ENCODE data around the gene RETN.

The RETN gene

GRCh38 chr19:7631577-7631976, 37.3 kb upstream of the RETN start:
- Mint-ChIP-seq H3K4me1 (peaks cover 21% of the 10 kb centered on the region), H3K27me3 (ENCODE audit: low read depth) (peaks cover 17% of the 10 kb centered on the region), H3K27ac (no peak overlapping the region), H3K36me3 (ENCODE audit: low read depth) (peaks cover 7% of the 10 kb centered on the region), H3K9me3 (no peaks in the 10 kb centered on the region), H3K4me3 (peak overlapping the region; percentile 39 to 63 (median 63))
- no peak for TF ChIP-seq CTCF (IDR thresholded peaks at IDR 0.05; ENCODE audit: unreplicated experiment in 3 of 3)

GRCh38 chr19:7632340-7633203, 36.3 kb upstream of the RETN start:
- Mint-ChIP-seq H3K4me3 (peak overlapping the region in 2 of 3 experiments; percentile 6 to 37), H3K27me3 (ENCODE audit: low read depth) (peaks cover 27% of the 10 kb centered on the region), H3K27ac (no peak overlapping the region), H3K36me3 (ENCODE audit: low read depth) (peaks cover 4% of the 10 kb centered on the region), H3K4me1 (peaks cover 21% of the 10 kb centered on the region), H3K9me3 (no peaks in the 10 kb centered on the region)
- TF ChIP-seq CTCF (IDR thresholded peaks at IDR 0.05; ENCODE audit: unreplicated experiment in 3 of 3) = no peak

GRCh38 chr19:7633698-7634097, 35.2 kb upstream of the RETN start, which contains the start of gene PCP2:
TSS of gene PCP2 (minus strand) at chr19:7633719. CDS start at chr19:7633457, 262 bp downstream.
- H3K27ac Mint-ChIP-seq = no peak within 1 kb of the TSS
- no peaks in the 10 kb centered on the region for H3K9me3 Mint-ChIP-seq
- H3K4me1 Mint-ChIP-seq = peaks cover 16% of the 10 kb centered on the region
- peak within 1 kb of the TSS; percentile 42 to 67 (median 56) for H3K4me3 Mint-ChIP-seq
- peaks cover 4% of the 10 kb centered on the region for H3K36me3 Mint-ChIP-seq (ENCODE audit: low read depth)
- no peak for TF ChIP-seq CTCF (IDR thresholded peaks at IDR 0.05; ENCODE audit: unreplicated experiment in 3 of 3)
- peaks cover 33% of the 10 kb centered on the region for H3K27me3 Mint-ChIP-seq (ENCODE audit: low read depth)

GRCh38 chr19:7635670-7636069, 33.2 kb upstream of the RETN start:
- H3K36me3 Mint-ChIP-seq (ENCODE audit: low read depth) = no peaks in the 10 kb centered on the region
- H3K27ac Mint-ChIP-seq = no peak overlapping the region
- H3K27me3 Mint-ChIP-seq (ENCODE audit: low read depth) = peaks cover 38% of the 10 kb centered on the region
- no peaks in the 10 kb centered on the region for H3K9me3 Mint-ChIP-seq
- TF ChIP-seq CTCF (IDR thresholded peaks at IDR 0.05; ENCODE audit: unreplicated experiment in 3 of 3) = no peak
- H3K4me1 Mint-ChIP-seq = no peaks in the 10 kb centered on the region
- peak overlapping the region; percentile 65 to 71 (median 71) for H3K4me3 Mint-ChIP-seq

GRCh38 chr19:7636317-7636690, 32.5 kb upstream of the RETN start:
- Mint-ChIP-seq H3K4me1 (no peaks in the 10 kb centered on the region), H3K27me3 (ENCODE audit: low read depth) (peaks cover 38% of the 10 kb centered on the region), H3K27ac (no peak overlapping the region), H3K9me3 (no peaks in the 10 kb centered on the region), H3K36me3 (ENCODE audit: low read depth) (no peaks in the 10 kb centered on the region), H3K4me3 (peak overlapping the region; percentile 58 to 72 (median 71))
- TF ChIP-seq CTCF (IDR thresholded peaks at IDR 0.05; ENCODE audit: unreplicated experiment in 3 of 3) = no peak

All from nephron (organoid).